SU-DHL-6 (cell line): ENCODE results near the gene MAGEC3.

Experiments used
- CTCF ChIP-seq: fragments of 200-600 bp; sonication (generic); IDR thresholded peaks from one replicate; pipeline ENCODE4 v1.5.1; 2017; ENCODE audit warnings: antibody characterized with exemption, mild to moderate bottlenecking, low read length, moderate library complexity; ENCODE audit not compliant: insufficient read depth, poor library complexity, severe bottlenecking
- EZH2phosphoT487 ChIP-seq: fragments of 200-600 bp; sonication (generic), shearing (Covaris generic); conservative IDR thresholded peaks from 2 replicates; pipeline ENCODE4 v1.6.1; 2018; ENCODE audit warnings: mild to moderate bottlenecking, antibody characterized with exemption, low read length, moderate library complexity, mixed read lengths

DNA sequence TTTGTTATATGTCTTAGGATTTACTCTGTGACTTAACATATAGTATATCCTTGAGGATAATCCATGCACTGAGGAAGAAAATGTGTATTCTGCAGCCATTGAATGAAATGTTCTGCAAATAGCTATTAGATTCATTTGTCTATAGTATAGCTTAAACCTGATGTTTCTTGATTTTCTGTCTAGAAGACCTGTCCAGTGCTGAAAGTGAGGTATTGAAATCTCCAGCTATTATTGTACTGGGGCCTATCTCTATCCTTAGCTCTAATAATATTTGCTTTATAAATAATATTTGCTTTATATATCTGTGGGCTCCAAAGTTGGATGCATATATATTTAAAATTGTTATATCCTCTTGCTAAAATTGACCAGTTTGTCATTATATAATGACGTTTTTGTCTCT, 26.7 kb upstream of the MAGEC3 start:
- TF ChIP-seq CTCF (no peak), EZH2phosphoT487 (no peak)
